AG09319 (cell line): ENCODE results near the gene CSHL1.
A peak's percentile ranks its signal among the peaks of the same experiment; 100 is the strongest.
"Not testable (repeated sequence)": the region's sequence is repeated elsewhere in the genome, so short reads cannot be mapped to it uniquely, and the experiment has no call there.

Experiments
- DNase-seq: peaks from one replicate; pipeline ENCODE4 v3.0.0-alpha.2; 2010; ENCODE audit warnings: low read depth; ENCODE audit errors: extremely low read depth
- CTCF ChIP-seq: IDR thresholded peaks from 2 replicates; pipeline ENCODE4 v1.5.1; 2011; ENCODE audit warnings: low read depth, mild to moderate bottlenecking, inconsistent platforms, low read length, moderate library complexity

The CSHL1 gene

GRCh38 chr17:63889026-63889848 is 21.8 kb downstream of the CSHL1 start:
- peak; percentile 38 for TF ChIP-seq CTCF
- DNase-seq: not testable (repeated sequence)

- not testable (repeated sequence) for DNase-seq
Observed at GRCh38 chr17:63885119-63885518, 25.9 kb downstream of the CSHL1 start.

GRCh38 chr17:63882626-63883126 is 28.4 kb downstream of the CSHL1 start:
- not testable (repeated sequence) for DNase-seq

- no peak for DNase-seq
- peak; percentile 58 for TF ChIP-seq CTCF
Observed at GRCh38 chr17:63881935-63882601, 29.0 kb downstream of the CSHL1 start, which contains the start of gene GH2. TSS of gene GH2 (minus strand) at chr17:63881944. CDS start at chr17:63881801, 143 bp downstream.

- DNase-seq: not testable (repeated sequence)
Observed at GRCh38 chr17:63881337-63881736, 29.7 kb downstream of the CSHL1 start.

GRCh38 chr17:63880706-63881105 is 30.4 kb downstream of the CSHL1 start:
- no peak for DNase-seq
- TF ChIP-seq CTCF: no peak

- not testable (repeated sequence) for DNase-seq
Observed at GRCh38 chr17:63878413-63878812, 32.6 kb downstream of the CSHL1 start.

- not testable (repeated sequence) for DNase-seq
Observed at GRCh38 chr17:63874693-63875092, 36.4 kb downstream of the CSHL1 start.

GRCh38 chr17:63874061-63874626 is 36.9 kb downstream of the CSHL1 start:
- not testable (repeated sequence) for DNase-seq

- not testable (repeated sequence) for DNase-seq
Observed at GRCh38 chr17:63873577-63873976, 37.5 kb downstream of the CSHL1 start, which contains the start of gene CSH2. TSS of gene CSH2 (minus strand) at chr17:63873677. CDS start at chr17:63873614, 63 bp downstream.

- not testable (repeated sequence) for DNase-seq
Observed at GRCh38 chr17:63871646-63872365, 39.3 kb downstream of the CSHL1 start.

- not testable (repeated sequence) for DNase-seq
Observed at GRCh38 chr17:63870292-63870665, 40.8 kb downstream of the CSHL1 start.
